RWPE1 (cell line): ENCODE measurements around the gene BLTP2.

Experiments used
- CTCF ChIA-PET: fragments of 350-600 bp; sonication (Branson Sonifier 250); formaldehyde crosslinking; extraction: SDS; loops from one replicate; lab custom pipeline; 2021; lab: Yijun Ruan, JAX
- POLR2A ChIA-PET: fragments of 400-600 bp; formaldehyde crosslinking; extraction: SDS; loops from one replicate; lab custom pipeline; 2020; ENCODE audit warnings: antibody characterized with exemption; ENCODE audit not compliant: low non-redundant PET; lab: Yijun Ruan, JAX
- DNase-seq: peaks from one replicate; pipeline ENCODE4 v3.0.0; 2012; ENCODE audit warnings: low spot score
- H3K27ac ChIP-seq: fragments of 450-650 bp; 2 replicates; pipeline ENCODE4 v1.5.1; 2017
- CTCF ChIP-seq: fragments of 450-650 bp; conservative IDR thresholded peaks from 2 replicates; pipeline ENCODE4 v1.5.1; 2017; ENCODE audit warnings: low read depth, mild to moderate bottlenecking

The BLTP2 gene

GRCh38 chr17:28644787-28645575 is at the start of gene BLTP2:
Gene BLTP2, minus strand, starts transcription at chr17:28645158. Its CDS starts 102 bp downstream, at chr17:28645056.
- peak; percentile 98 for DNase-seq
- H3K27ac ChIP-seq, result peak within 1 kb of the TSS; percentile 75
- TF ChIP-seq CTCF, result no peak
- ChIA-PET POLR2A (interaction anchor here (0.6 to 2.2 kb wide), 5 partner anchors 11 to 234 kb away, joined by 3 to 7 read pairs (median 4); partner anchors contain the start of gene RPL23A), CTCF (interaction anchor here (0.6 to 1.1 kb wide), 3 partner anchors 12 to 321 kb away, joined by 3 to 7 read pairs (median 4); no protein-coding TSS in a partner anchor)

- ChIA-PET CTCF (interaction anchor here (0.6 kb wide), 1 partner anchor 23 kb away, joined by 4 read pairs; no protein-coding TSS in a partner anchor), POLR2A (no interaction called here)
- DNase-seq, result no peak
- H3K27ac ChIP-seq, result no peak overlapping the region
- no peak for TF ChIP-seq CTCF
Observed at GRCh38 chr17:28693869-28694268, 48.9 kb upstream of the BLTP2 start.

GRCh38 chr17:28689011-28689410 is 44.1 kb upstream of the BLTP2 start:
- POLR2A ChIA-PET, result interaction anchor here (0.5 kb wide), 1 partner anchor 38 kb away, joined by 5 read pairs; no protein-coding TSS in a partner anchor
- CTCF ChIA-PET, result no interaction called here

GRCh38 chr17:28688481-28688880 is 43.5 kb upstream of the BLTP2 start:
- H3K27ac ChIP-seq, result no peak overlapping the region
- no peak for TF ChIP-seq CTCF
- CTCF ChIA-PET, result no interaction called here
- POLR2A ChIA-PET, result no interaction called here
- no peak for DNase-seq

More at GRCh38 chr17:28689011-28689410, 44.1 kb upstream of the BLTP2 start:
- H3K27ac ChIP-seq, result no peak overlapping the region
- no peak for TF ChIP-seq CTCF
- no peak for DNase-seq

GRCh38 chr17:28686296-28686695 is 41.3 kb upstream of the BLTP2 start:
- ChIA-PET CTCF (interaction anchor here (0.6 kb wide), 1 partner anchor 39 kb away, joined by 6 read pairs; no protein-coding TSS in a partner anchor), POLR2A (no interaction called here)
- no peak overlapping the region for H3K27ac ChIP-seq
- no peak for TF ChIP-seq CTCF
- no peak for DNase-seq

GRCh38 chr17:28685366-28685765 is 40.4 kb upstream of the BLTP2 start:
- no peak for DNase-seq
- ChIA-PET CTCF (interaction anchor here (0.6 kb wide), 1 partner anchor 10 kb away, joined by 3 read pairs; no protein-coding TSS in a partner anchor), POLR2A (no interaction called here)
- H3K27ac ChIP-seq, result no peak overlapping the region
- no peak for TF ChIP-seq CTCF
